GM12878 (cell line): Measurements from ENCODE around the gene STAT4.

Source experiments
- CTCF ChIP-seq, 3 experiments: IDR thresholded peaks in 2 of 3; conservative IDR thresholded peaks in 1 of 3; 2 replicates each; pipeline ENCODE4 v1.5.1; 2011; ENCODE audit warnings: low read depth in 3 of 3, low read length in 3 of 3, mild to moderate bottlenecking in 3 of 3, control low read depth in 2 of 3, moderate library complexity in 2 of 3, inconsistent platforms in 1 of 3, mixed read lengths in 1 of 3; ENCODE audit not compliant: control insufficient read depth in 2 of 3, insufficient read depth in 1 of 3; ENCODE audit errors: extremely low read depth in 1 of 3
- ETV6 ChIP-seq, 2 experiments: fragments of 450-650 bp in 1 of 2; IDR thresholded peaks in 1 of 2; conservative IDR thresholded peaks in 1 of 2; 2 replicates each; pipeline ENCODE4 v1.6.1; 2014; ENCODE audit warnings: antibody characterized with exemption in 1 of 2, borderline replicate concordance in 1 of 2, low read depth in 1 of 2, mild to moderate bottlenecking in 1 of 2, moderate library complexity in 1 of 2
- EZH2 ChIP-seq: IDR thresholded peaks from 2 replicates; pipeline ENCODE4 v1.6.1; 2012; ENCODE audit warnings: low read depth, mild to moderate bottlenecking, control low read depth, inconsistent platforms, low read length, borderline replicate concordance; ENCODE audit not compliant: control insufficient read depth
- MYC ChIP-seq: IDR thresholded peaks from 2 replicates; pipeline ENCODE4 v1.6.1; 2011; ENCODE audit warnings: mild to moderate bottlenecking, low read length, moderate library complexity, inconsistent platforms; ENCODE audit not compliant: insufficient read depth, insufficient replicate concordance, insufficient read length, severe bottlenecking
- NFYB ChIP-seq: IDR thresholded peaks from 2 replicates; pipeline ENCODE4 v1.6.1; 2011; ENCODE audit warnings: low read depth, mild to moderate bottlenecking, low read length, improper control_type of control experiment, moderate library complexity; ENCODE audit not compliant: insufficient read depth
- POLR2A ChIP-seq: IDR thresholded peaks from 2 replicates; pipeline ENCODE4 v1.6.1; 2011; ENCODE audit warnings: low read depth, mild to moderate bottlenecking, low read length
- RCOR1 ChIP-seq: conservative IDR thresholded peaks from 2 replicates; pipeline ENCODE4 v1.6.1; 2012; ENCODE audit warnings: low read depth, low read length, improper control_type of control experiment
- RELB ChIP-seq: fragments of 450-650 bp; IDR thresholded peaks from 2 replicates; pipeline ENCODE4 v1.6.1; 2017; ENCODE audit warnings: low read depth, mild to moderate bottlenecking, moderate library complexity
- SPI1 ChIP-seq: IDR thresholded peaks from 2 replicates; pipeline ENCODE4 v1.6.1; 2011; ENCODE audit warnings: low read depth, mild to moderate bottlenecking, low read length, moderate library complexity, borderline replicate concordance; ENCODE audit not compliant: insufficient read depth
- TCF3 ChIP-seq: IDR thresholded peaks from 2 replicates; pipeline ENCODE4 v1.6.1; 2012; ENCODE audit warnings: low read depth, mild to moderate bottlenecking, low read length, borderline replicate concordance; ENCODE audit not compliant: insufficient read depth
- USF2 ChIP-seq: IDR thresholded peaks from 2 replicates; pipeline ENCODE4 v1.6.1; 2011; ENCODE audit warnings: low read depth, low read length, improper control_type of control experiment, borderline replicate concordance
- TF ChIP-seq, protein P1 (sequence below): fragments of 450-650 bp; formaldehyde crosslinking; IDR thresholded peaks from 2 replicates; pipeline ENCODE4 v1.4.0; 2020; ENCODE audit warnings: mild to moderate bottlenecking, moderate library complexity
- TF ChIP-seq, protein P2 (sequence below): IDR thresholded peaks from 2 replicates; pipeline ENCODE4 v1.6.1; 2012; ENCODE audit warnings: mild to moderate bottlenecking, low read depth, low read length
- TF ChIP-seq, protein P3 (sequence below): IDR thresholded peaks from 2 replicates; pipeline ENCODE4 v1.6.1; 2012; ENCODE audit warnings: low read depth, low read length, improper control_type of control experiment

DNA sequence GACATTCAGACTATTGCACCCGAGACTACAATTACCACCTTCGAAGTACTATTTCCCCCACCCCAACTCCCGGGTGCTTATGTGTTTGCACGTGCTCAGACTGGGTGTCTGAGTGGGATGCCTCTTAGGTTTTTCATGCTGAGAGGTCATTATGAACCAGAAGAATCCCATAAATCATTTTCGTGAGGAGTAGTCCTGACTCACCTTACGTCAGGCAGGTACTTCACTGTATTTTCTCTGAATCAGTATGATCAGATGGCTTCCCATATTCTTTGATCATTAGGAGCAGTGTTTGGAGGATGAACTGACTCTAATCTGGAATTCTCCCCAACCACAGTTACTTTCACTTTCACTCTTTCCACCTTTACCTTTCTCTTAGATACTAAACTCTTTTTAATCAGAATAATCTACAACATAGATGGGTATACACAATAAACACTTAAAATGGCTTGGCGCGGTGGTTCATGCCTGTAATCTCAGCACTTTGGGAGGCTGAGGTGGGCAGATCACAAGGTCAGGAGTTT, 38.4 kb upstream of the STAT4 start:
- TF ChIP-seq NFYB (no peak), MYC (no peak), RELB (no peak), USF2 (no peak), POLR2A (no peak), SPI1 (no peak), EZH2 (no peak), TCF3 (no peak), RCOR1 (no peak), CTCF (IDR thresholded peaks at IDR 0.05 in 2 of 3, conservative IDR thresholded peaks at IDR 0.05 in 1 of 3; ENCODE audit: control insufficient read depth in 2 of 3, extremely low read depth in 1 of 3, insufficient read depth in 1 of 3, low read depth in 3 of 3, low read length in 3 of 3) (no peak), ETV6 (conservative IDR thresholded peaks at IDR 0.05 in 1 of 2, IDR thresholded peaks at IDR 0.05 in 1 of 2; ENCODE audit: borderline replicate concordance in 1 of 2, low read depth in 1 of 2) (no peak)
- TF ChIP-seq, protein P1, sequence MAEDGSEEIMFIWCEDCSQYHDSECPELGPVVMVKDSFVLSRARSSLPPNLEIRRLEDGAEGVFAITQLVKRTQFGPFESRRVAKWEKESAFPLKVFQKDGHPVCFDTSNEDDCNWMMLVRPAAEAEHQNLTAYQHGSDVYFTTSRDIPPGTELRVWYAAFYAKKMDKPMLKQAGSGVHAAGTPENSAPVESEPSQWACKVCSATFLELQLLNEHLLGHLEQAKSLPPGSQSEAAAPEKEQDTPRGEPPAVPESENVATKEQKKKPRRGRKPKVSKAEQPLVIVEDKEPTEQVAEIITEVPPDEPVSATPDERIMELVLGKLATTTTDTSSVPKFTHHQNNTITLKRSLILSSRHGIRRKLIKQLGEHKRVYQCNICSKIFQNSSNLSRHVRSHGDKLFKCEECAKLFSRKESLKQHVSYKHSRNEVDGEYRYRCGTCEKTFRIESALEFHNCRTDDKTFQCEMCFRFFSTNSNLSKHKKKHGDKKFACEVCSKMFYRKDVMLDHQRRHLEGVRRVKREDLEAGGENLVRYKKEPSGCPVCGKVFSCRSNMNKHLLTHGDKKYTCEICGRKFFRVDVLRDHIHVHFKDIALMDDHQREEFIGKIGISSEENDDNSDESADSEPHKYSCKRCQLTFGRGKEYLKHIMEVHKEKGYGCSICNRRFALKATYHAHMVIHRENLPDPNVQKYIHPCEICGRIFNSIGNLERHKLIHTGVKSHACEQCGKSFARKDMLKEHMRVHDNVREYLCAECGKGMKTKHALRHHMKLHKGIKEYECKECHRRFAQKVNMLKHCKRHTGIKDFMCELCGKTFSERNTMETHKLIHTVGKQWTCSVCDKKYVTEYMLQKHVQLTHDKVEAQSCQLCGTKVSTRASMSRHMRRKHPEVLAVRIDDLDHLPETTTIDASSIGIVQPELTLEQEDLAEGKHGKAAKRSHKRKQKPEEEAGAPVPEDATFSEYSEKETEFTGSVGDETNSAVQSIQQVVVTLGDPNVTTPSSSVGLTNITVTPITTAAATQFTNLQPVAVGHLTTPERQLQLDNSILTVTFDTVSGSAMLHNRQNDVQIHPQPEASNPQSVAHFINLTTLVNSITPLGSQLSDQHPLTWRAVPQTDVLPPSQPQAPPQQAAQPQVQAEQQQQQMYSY, result no peak
- TF ChIP-seq, protein P2, sequence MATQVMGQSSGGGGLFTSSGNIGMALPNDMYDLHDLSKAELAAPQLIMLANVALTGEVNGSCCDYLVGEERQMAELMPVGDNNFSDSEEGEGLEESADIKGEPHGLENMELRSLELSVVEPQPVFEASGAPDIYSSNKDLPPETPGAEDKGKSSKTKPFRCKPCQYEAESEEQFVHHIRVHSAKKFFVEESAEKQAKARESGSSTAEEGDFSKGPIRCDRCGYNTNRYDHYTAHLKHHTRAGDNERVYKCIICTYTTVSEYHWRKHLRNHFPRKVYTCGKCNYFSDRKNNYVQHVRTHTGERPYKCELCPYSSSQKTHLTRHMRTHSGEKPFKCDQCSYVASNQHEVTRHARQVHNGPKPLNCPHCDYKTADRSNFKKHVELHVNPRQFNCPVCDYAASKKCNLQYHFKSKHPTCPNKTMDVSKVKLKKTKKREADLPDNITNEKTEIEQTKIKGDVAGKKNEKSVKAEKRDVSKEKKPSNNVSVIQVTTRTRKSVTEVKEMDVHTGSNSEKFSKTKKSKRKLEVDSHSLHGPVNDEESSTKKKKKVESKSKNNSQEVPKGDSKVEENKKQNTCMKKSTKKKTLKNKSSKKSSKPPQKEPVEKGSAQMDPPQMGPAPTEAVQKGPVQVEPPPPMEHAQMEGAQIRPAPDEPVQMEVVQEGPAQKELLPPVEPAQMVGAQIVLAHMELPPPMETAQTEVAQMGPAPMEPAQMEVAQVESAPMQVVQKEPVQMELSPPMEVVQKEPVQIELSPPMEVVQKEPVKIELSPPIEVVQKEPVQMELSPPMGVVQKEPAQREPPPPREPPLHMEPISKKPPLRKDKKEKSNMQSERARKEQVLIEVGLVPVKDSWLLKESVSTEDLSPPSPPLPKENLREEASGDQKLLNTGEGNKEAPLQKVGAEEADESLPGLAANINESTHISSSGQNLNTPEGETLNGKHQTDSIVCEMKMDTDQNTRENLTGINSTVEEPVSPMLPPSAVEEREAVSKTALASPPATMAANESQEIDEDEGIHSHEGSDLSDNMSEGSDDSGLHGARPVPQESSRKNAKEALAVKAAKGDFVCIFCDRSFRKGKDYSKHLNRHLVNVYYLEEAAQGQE, result no peak
- TF ChIP-seq, protein P3, sequence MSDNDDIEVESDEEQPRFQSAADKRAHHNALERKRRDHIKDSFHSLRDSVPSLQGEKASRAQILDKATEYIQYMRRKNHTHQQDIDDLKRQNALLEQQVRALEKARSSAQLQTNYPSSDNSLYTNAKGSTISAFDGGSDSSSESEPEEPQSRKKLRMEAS, result no peak
